ENCODE results near the gene MOGAT1.

DNA sequence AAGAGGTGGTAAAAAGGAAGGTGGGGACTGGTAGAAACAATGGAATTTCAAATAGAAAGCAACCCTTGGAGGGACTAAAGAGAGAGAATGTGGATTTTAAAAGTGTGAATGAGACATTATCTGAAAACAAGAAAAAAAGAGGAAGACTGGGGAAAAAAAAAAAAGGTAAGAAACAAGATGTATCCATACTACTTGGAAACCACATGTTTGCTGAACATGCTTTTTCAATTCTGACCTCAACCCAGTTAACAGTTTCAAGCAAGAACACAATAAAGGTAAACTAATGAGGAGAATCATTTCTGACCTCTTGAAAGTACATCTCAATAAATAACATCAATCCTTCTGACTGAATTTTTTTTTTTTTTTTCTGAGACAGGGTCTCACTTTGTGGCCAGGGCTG lies 18.2 kb upstream of the MOGAT1 start:
- no peak for TF ChIP-seq POLR2AphosphoS5 (IDR thresholded peaks at IDR 0.05; ENCODE audit: low read depth, low read length)
- no peak for TF ChIP-seq CTCF (IDR thresholded peaks at IDR 0.05)
- no peak for TF ChIP-seq REST (IDR thresholded peaks at IDR 0.05; ENCODE audit: insufficient read depth in 1 of 2, low read depth in 2 of 2, low read length in 1 of 2)
- no peak for TF ChIP-seq SIN3A (IDR thresholded peaks at IDR 0.05; ENCODE audit: borderline replicate concordance, insufficient read depth, low read depth, low read length)
